ENCODE results near the gene SOX9. TPM values are rescaled to one million over a fixed set of nuclear protein-coding genes. Genes with fewer than 3 reads are reported as not detected.

The SOX9 gene
- total RNA-seq, 1 donor from 2014 or later = 5.4 TPM

DNA sequence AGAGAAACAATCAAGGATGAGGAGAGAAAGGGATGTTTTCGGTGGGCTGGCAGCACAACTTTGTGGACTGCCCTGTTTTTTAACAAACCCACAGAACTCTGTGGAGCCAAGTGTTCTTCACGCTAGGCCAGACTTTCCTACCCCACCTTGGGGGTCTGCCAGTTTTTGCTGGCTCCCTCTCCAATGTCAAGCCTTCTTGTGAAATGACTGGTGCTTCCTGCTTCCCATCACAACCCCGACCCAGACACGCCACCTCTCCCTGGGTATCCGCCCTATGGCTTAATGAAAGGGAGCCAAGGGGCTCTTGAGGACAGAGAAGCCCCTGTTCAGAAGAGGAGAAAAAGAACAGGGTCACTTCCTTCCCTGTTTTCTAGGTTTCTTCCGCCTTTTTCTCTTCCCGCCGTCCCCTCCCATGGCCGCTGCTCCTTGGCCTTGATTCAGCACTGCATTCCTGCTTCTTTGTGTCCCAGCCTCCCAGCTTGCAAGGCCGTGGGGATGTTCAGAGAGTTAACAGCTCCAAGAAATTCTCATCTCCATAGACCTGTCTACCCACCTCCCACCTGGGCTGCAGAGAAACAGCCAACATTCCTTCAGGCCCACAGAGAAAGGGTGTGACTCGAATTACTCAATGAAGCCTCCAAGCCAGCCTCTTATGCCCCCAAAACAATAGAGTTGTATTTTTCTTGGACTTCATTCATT, 16.5 kb upstream of the SOX9 start:
- Histone ChIP-seq H3K27ac (no peak overlapping the region), H3K4me3 (no peak overlapping the region), H3K27me3 (no peaks in the 10 kb centered on the region), H3K36me3 (no peaks in the 10 kb centered on the region), H3K9me3 (no peaks in the 10 kb centered on the region), H3K4me1 (no peaks in the 10 kb centered on the region)
- TF ChIP-seq, protein P1, sequence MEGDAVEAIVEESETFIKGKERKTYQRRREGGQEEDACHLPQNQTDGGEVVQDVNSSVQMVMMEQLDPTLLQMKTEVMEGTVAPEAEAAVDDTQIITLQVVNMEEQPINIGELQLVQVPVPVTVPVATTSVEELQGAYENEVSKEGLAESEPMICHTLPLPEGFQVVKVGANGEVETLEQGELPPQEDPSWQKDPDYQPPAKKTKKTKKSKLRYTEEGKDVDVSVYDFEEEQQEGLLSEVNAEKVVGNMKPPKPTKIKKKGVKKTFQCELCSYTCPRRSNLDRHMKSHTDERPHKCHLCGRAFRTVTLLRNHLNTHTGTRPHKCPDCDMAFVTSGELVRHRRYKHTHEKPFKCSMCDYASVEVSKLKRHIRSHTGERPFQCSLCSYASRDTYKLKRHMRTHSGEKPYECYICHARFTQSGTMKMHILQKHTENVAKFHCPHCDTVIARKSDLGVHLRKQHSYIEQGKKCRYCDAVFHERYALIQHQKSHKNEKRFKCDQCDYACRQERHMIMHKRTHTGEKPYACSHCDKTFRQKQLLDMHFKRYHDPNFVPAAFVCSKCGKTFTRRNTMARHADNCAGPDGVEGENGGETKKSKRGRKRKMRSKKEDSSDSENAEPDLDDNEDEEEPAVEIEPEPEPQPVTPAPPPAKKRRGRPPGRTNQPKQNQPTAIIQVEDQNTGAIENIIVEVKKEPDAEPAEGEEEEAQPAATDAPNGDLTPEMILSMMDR (IDR thresholded peaks at IDR 0.05) = no peak
- no peak for ATAC-seq
- no peak for DNase-seq
- intact Hi-C loops (cut with DNase I) = no loop called here

DNA sequence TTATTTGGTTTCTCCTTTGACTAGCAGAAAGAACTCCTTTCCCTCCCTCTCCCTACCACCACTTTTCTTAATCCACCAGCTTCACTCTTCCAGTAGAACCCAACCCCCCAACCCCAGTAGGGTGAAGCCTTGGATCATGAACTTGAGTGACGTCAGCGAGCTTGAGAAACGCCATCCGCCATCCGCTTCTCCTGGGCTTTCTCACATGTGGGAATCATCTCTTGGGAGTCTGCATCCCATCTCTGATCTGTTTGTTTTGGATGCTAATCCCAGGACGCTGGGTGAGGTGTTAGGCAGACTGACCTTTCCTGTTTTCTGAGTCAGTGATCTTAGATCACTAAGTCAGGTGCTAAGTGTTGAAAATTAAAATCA, 16.0 kb upstream of the SOX9 start:
- H3K9me3 ChIP-seq = no peaks in the 10 kb centered on the region
- intact Hi-C loops (cut with DNase I) = no loop called here
- no peaks in the 10 kb centered on the region for H3K36me3 ChIP-seq
- DNase-seq = no peak
- TF ChIP-seq, protein P1 (IDR thresholded peaks at IDR 0.05) = no peak
- no peak overlapping the region for H3K4me3 ChIP-seq
- no peak overlapping the region for H3K27ac ChIP-seq
- no peaks in the 10 kb centered on the region for H3K4me1 ChIP-seq
- no peaks in the 10 kb centered on the region for H3K27me3 ChIP-seq
- no peak for ATAC-seq

DNA sequence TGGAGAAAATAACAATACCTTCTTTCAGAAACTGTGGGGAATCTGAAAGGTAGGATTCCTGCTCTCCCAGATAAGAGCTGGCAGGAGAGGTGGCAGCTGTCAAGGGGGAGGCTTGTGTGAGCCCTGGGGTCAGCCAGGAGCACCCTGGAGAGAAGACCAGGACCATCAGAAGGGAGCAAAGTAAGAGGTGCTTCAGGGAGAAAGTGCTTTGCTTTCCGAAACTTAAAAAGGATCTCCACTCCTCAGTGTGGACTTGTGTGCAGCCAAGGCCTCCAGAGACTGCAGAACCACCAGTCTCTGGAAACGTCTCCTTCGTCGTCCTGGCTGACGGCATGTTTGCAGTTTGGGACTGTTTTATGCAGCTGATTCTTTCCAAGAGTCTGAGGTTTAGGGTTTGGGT, 13.7 kb upstream of the SOX9 start:
- Histone ChIP-seq H3K4me3 (no peak overlapping the region), H3K27me3 (no peaks in the 10 kb centered on the region), H3K9me3 (no peaks in the 10 kb centered on the region), H3K4me1 (no peaks in the 10 kb centered on the region), H3K27ac (no peak overlapping the region), H3K36me3 (no peaks in the 10 kb centered on the region)
- intact Hi-C loops (cut with DNase I) = no loop called here
- TF ChIP-seq, protein P1 (IDR thresholded peaks at IDR 0.05) = no peak
- ATAC-seq (no peak), DNase-seq (no peak)

DNA sequence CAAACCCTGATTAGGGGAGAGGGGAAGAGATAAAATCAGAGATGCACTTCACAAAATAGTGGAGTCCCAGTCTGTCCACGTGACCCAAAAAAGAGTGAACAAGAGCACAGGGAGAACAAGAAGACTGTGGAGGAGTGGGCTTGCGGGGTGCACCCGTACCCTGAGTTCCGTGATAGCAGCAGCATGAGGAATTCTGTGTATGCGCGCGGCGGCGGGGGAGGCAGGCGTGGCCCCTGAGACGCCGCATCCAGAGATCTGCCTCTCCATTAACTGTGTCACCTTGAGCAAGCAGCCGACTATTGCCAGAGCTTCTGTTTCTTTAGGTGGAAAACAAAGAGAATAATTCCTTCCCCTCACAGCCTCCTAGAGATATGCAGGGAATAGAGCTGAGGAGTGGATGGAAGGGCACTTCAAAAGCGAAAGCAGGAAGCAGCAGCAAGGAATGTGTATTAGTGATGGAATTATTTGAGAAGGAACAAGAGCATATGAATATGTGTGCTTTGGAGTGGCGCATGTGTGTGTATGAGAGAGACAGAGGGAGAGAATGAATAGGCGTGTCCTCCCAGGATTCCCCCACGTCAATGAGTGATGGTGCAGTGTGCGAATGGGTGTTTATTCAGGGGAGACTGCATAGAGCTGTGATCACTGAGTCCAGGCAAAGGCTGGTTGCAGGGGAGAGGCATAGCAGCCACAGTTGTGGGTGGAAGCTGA, 10.4 kb upstream of the SOX9 start:
- TF ChIP-seq, protein P1 (IDR thresholded peaks at IDR 0.05) = no peak
- H3K27ac ChIP-seq = no peak overlapping the region
- no peaks in the 10 kb centered on the region for H3K36me3 ChIP-seq
- H3K27me3 ChIP-seq = peaks cover 20% of the 10 kb centered on the region
- peak; percentile 36 for ATAC-seq
- peak overlapping the region; percentile 12 for H3K4me3 ChIP-seq
- H3K9me3 ChIP-seq = no peaks in the 10 kb centered on the region
- DNase-seq = no peak
- intact Hi-C loops (cut with DNase I) = no loop called here
- no peaks in the 10 kb centered on the region for H3K4me1 ChIP-seq

DNA sequence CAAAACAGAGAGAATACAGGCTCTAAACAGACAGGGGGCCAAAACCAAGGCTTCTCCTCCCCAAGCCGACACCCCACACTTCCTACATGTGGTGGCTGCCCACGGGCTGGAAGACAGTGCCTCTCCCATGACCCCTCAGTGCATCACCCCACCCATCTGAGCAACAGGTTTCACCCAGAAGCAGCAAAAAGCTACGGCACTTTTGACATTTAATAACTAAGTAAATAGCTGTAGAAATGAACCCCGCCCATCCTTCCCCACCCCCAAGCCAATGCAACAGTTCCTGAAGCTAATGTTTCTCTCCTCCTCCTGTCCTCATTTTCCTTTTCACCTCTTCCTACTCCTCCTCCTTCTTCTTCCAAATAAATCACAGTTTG, 9.9 kb upstream of the SOX9 start:
- TF ChIP-seq, protein P1 (IDR thresholded peaks at IDR 0.05) = no peak
- Histone ChIP-seq H3K27me3 (peaks cover 26% of the 10 kb centered on the region), H3K36me3 (no peaks in the 10 kb centered on the region), H3K9me3 (no peaks in the 10 kb centered on the region), H3K27ac (no peak overlapping the region), H3K4me1 (no peaks in the 10 kb centered on the region), H3K4me3 (peak overlapping the region; percentile 12)
- intact Hi-C loops (cut with DNase I) = no loop called here
- DNase-seq (no peak), ATAC-seq (no peak)

Data from upper lobe of right lung (tissue), 1 donor.